Kidney epithelial cell (primary cell): ENCODE data around the gene MAGI1. TPM values are rescaled to one million over a fixed set of nuclear protein-coding genes. Genes with fewer than 3 reads are reported as not detected.

Experiments
- DNase-seq: peaks from one replicate; pipeline ENCODE4 v3.0.0-alpha.2; 2010; ENCODE audit warnings: low read depth
- H3K27me3 ChIP-seq: 2 replicates; pipeline ENCODE4 v1.6.0; 2011; ENCODE audit warnings: low read length; ENCODE audit not compliant: control insufficient read depth, insufficient read depth
- H3K36me3 ChIP-seq: 2 replicates; pipeline ENCODE4 v1.5.1; 2011; ENCODE audit warnings: low read length; ENCODE audit not compliant: control insufficient read depth, insufficient read depth
- H3K4me3 ChIP-seq: 2 replicates; pipeline ENCODE4 v1.5.1; 2011; ENCODE audit warnings: low read depth, mild to moderate bottlenecking, control low read depth, low read length
- CTCF ChIP-seq: IDR thresholded peaks from 2 replicates; pipeline ENCODE4 v1.5.1; 2011; ENCODE audit warnings: mild to moderate bottlenecking, moderate library complexity, low read length, control low read depth, inconsistent platforms; ENCODE audit not compliant: insufficient read depth, poor library complexity, severe bottlenecking
- total RNA-seq: library from RNA; depleted of rRNA; stranded (reverse); fragments of >200 nt; gene quantifications from 2 replicates; pipeline ENCODE4 v1.2.3, GENCODE V29; 2015

MAGI1 gene
- total RNA-seq, 1 donor from 2014 or later: 15.8 TPM

- DNase-seq: no peak
- Histone ChIP-seq H3K36me3 (no peaks in the 10 kb centered on the region), H3K27me3 (no peaks in the 10 kb centered on the region), H3K4me3 (no peak overlapping the region)
- no peak for TF ChIP-seq CTCF
These were observed 50.1 kb downstream of the MAGI1 start for GRCh38 chr3:65988411-65989180.

GRCh38 chr3:65986285-65986684 is 52.4 kb downstream of the MAGI1 start:
- TF ChIP-seq CTCF: no peak
- no peak overlapping the region for H3K4me3 ChIP-seq
- DNase-seq: no peak
- H3K27me3 ChIP-seq: no peaks in the 10 kb centered on the region
- no peaks in the 10 kb centered on the region for H3K36me3 ChIP-seq

- H3K36me3 ChIP-seq: no peaks in the 10 kb centered on the region
- no peak for DNase-seq
- H3K27me3 ChIP-seq: no peaks in the 10 kb centered on the region
- no peak for TF ChIP-seq CTCF
- H3K4me3 ChIP-seq: no peak overlapping the region
These were observed 53.7 kb downstream of the MAGI1 start for GRCh38 chr3:65984975-65985374.

- Histone ChIP-seq H3K4me3 (no peak overlapping the region), H3K36me3 (no peaks in the 10 kb centered on the region), H3K27me3 (no peaks in the 10 kb centered on the region)
- no peak for DNase-seq
- no peak for TF ChIP-seq CTCF
These were observed 55.6 kb downstream of the MAGI1 start for GRCh38 chr3:65983100-65983499.

- no peak overlapping the region for H3K4me3 ChIP-seq
- TF ChIP-seq CTCF: no peak
- DNase-seq: no peak
- H3K27me3 ChIP-seq: no peaks in the 10 kb centered on the region
- H3K36me3 ChIP-seq: no peaks in the 10 kb centered on the region
These were observed 59.0 kb downstream of the MAGI1 start for GRCh38 chr3:65979731-65980130.

- Histone ChIP-seq H3K36me3 (peaks cover 1% of the 10 kb centered on the region), H3K27me3 (no peaks in the 10 kb centered on the region), H3K4me3 (no peak overlapping the region)
- no peak for TF ChIP-seq CTCF
- no peak for DNase-seq
These were observed 59.6 kb downstream of the MAGI1 start for GRCh38 chr3:65979162-65979561.
